GM19099 (cell line): ENCODE results near the gene INSIG1.

Source experiments
- POLR2A ChIP-seq: IDR thresholded peaks from 3 replicates; pipeline ENCODE4 v1.6.1; 2011; ENCODE audit warnings: low read depth; ENCODE audit not compliant: insufficient read length; ENCODE audit errors: extremely low read depth

The INSIG1 gene

DNA sequence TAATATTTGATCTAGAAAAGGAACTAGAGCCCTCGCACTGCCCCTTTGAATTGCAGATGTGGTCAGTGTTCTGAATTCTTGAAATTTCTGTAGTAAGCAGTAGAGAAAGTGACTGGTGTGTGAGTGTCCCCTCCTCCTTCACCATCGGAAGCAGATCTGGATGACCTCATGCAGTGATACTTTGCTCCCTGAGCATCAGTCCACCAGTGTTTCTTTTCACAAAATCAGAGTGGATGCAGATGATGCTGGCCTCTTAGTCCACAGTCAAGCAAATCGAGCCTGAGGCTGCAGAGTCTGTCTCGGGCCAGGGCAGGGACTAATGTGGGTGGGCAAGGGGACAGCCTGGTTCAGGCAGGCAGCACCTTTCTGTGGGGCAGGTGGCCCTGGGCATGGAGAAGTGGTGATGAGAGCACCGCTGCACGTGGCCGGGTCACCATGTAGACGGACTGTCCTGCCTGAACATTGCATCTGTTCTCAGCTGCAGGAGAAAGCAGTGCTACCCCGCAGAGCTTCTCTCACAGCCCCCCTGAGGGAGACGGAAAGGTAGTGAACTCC, 5.4 kb downstream of the INSIG1 start:
- peak; percentile 27 for TF ChIP-seq POLR2A

DNA sequence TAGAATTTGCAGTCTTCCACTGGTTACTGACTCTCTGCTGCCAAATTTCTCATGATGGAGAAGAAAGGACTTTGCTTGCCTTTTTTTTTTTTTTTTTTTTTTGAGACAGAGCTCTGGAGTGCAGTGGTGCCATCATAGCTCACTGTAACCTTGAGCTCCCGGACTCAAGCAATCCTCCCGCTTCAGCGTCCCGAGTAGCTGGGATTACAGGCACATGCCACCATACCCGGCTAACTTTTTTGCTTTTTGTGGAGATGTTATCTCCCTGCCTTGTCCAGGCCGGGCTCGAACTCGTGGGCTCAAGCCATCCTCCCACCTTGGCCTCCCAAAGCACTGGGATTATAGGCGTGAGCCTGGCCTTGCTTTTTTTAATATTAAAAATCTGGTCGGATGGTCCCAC, 6.2 kb downstream of the INSIG1 start:
- no peak for TF ChIP-seq POLR2A

DNA sequence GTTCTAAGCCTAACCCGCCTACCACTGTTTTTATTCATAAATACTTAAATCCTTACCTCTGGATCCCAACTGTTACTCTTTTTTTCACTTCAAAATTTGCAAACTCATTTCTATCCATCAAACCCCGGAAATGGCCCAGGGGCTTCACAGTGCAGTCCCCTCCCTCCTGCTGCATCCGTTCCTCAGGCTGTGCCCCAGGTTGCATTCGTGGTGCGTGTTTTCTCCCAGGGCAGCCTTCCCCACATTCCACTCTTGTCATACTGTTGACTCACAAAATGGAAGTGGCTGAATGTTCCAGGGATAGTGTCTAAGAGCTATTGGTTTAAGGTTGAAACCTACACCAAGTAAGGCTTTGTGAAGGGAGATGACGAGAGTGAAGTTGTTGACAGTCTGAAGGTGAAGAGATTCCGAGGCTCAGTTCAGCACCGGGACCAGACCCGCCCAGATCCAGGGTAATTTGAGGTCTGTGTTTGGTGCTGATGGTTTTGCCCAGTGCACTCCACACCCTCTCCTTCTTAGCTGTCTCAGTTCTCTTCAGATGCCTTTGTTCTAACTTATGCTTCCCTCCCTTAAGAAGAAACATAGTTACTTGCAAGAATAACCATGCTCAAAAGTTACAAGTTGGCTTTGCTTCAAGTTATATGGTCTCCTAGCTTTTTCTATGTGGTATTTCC, 7.7 kb downstream of the INSIG1 start:
- TF ChIP-seq POLR2A, result no peak

DNA sequence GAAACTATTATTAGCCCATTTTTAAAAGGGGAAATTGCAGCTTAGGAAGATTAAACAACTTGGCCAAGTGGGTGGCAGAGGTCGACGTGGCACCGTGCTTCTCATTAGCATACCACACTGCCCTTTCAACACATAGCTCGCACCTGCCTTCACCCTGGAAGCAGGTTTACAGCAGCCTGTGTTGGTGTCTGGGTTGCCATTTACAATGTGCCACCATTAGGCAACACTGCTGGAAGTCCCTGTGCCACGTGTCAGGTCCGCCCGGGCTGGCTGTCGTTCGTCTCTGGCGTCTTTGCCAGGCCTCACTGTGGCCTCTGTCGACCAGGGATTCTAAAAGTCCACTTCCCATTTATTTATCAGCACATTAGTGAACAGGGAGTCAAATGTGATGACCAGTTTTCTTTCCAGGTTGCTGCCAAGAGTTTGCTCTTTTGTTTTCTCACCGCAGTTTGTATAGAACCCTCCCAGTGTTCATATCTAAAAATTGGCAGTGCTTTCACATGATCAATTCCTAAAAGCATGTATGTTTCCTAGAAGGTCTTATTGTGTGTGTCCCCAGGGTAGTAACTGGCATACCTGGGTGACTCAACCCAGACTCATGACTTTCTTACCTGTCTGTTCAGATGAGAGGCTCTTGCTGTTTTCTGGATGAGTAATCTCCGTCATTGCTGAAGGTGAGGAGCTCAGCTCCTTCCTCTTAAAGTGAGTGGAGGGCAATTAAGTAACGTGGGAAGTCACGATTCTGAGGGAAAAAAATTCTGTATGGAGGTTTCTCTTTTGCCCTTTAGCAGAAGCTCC, 9.2 kb downstream of the INSIG1 start:
- TF ChIP-seq POLR2A, result peak; percentile 36

DNA sequence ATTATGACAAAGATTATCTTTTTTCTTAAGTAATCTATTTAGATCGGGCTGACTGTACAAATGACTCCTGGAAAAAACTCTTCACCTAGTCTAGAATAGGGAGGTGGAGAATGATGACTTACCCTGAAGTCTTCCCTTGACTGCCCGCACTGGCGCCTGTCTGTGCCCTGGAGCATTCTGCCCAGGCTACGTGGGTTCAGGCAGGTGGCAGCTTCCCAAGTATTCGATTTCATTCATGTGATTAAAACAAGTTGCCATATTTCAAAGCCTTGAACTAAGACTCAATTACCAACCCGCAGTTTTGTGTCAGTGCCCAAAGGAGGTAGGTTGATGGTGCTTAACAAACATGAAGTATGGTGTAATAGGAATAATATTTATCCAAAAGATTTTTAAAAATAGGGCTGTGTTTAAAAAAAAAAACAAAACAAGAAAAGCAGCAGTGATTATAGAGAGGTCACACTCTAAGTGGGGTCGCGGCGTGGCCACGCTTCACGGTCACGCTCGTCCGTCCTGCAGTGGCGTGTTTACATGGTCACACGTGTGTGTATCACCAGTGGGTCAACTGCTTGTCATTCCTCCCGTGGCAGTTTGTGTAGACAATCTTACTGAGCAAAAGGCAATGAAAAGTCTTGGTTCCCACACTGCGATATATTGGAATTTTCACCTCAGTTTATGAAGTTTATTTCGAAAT, 10.8 kb downstream of the INSIG1 start:
- TF ChIP-seq POLR2A, result peak; percentile 19

DNA sequence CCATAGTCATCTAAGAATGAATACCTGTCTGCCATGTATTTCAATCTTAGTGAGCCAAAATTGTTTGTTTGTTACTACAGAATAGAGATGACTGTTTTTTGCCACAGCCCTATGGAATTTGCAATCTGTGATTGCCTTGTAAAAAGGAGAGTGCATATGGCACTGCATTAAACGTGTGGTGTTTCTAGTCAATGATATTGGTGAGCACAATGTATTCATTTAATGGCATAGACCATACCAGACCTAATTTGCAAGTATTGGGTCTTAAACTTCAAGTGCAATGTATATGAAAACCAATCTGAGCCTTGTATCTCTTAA, 11.3 kb downstream of the INSIG1 start:
- no peak for TF ChIP-seq POLR2A

DNA sequence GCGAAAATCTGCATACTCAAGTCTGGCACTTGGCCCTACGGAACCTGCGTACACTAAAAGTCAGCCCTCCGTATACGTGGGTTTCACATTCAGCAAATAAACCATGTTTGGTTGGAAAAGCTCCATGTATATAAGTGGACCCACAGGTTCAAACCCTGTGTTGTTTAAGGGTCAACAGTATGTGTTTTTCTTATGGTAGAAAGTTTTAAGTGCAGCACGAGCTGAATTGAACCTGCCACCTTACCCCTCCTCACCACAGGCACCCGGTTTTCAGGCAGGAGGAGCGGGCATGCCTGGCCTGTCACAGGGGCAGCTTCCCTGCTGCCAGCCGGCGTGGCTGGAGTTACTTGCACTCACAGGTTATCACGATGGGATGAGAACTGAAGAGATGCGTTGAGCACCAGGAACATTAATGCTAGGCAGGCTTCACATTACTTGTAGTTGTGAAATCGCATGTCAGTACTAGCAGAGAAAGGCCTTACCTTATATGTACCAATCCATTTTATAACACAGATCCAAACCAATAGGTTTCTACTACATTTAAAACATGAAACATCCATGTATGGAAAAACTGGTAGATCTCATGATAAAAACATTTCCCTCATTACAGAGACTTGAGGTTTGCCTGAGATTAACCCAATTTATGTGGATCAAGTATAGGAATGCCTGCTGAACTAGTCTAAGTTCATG, 12.9 kb downstream of the INSIG1 start:
- TF ChIP-seq POLR2A, result peak; percentile 6

DNA sequence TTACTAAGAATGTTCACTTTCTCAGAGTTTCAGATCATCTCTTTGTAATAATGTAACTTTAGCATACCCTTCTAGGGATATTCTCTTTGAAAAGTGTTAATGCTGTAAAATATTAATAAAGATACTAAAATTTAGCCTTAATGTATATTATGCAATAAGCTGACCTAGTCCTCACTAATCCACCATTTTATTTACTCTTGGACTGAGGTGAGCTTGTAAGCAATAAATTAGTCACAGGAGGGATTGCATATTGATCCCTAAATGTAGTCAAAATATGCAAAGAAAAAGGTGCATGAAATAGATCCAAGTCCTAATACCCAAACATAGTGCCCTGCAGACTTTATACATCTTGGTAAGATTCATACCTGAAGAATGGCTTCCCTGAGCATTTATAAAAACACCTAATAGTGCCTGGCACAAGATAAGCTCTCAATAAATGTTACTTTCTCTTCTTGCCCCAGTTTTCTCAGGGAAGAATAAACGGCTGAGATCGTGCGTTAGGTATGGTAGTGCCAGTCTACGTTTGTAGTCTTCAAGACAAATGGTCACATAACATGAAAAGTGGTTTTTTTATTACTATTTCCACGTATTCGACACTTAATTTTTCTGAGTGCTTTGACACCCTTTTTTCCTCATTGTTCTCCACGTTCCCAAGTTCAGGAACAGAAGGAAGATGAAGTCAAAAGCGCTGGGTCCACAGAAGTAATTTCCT, 14.3 kb downstream of the INSIG1 start:
- no peak for TF ChIP-seq POLR2A

DNA sequence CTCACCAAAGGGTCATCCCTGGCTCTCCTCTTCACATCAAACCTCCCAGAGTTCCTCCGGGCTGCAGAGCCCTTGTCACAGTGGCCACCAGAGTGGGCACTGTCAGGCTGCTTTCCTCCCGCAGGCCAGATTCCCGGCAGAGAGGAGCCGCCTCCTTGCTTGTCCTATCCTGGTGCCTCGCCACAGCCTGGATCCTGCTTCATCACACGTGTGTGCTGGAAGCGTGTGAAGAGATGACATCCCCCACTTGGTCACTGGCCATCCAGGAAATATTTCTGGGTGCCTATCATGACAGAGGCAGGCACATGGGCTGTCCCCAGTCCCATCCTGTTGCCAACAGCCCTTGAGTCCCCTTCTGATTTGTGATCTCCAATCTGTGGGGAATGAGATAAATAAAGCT, 15.0 kb downstream of the INSIG1 start:
- no peak for TF ChIP-seq POLR2A

DNA sequence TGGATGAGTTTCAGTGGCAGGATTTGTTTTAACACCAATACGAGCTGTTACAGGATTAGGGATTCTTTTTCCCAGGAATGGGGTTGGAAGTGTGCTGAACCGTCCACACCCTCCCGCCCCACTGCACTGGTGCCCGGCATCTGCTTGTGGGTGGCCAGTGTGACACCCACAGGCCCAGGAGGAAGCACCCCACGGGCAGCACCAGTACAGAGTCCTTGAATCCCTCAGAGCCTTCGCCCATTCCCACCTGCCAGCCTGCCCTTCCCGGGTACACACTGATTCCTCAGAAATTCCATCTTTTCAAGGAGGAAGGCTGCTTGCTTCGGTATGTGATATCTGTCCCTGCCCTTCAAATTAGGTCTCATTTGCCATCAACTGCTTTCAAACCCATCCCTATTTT, 15.4 kb downstream of the INSIG1 start:
- no peak for TF ChIP-seq POLR2A

DNA sequence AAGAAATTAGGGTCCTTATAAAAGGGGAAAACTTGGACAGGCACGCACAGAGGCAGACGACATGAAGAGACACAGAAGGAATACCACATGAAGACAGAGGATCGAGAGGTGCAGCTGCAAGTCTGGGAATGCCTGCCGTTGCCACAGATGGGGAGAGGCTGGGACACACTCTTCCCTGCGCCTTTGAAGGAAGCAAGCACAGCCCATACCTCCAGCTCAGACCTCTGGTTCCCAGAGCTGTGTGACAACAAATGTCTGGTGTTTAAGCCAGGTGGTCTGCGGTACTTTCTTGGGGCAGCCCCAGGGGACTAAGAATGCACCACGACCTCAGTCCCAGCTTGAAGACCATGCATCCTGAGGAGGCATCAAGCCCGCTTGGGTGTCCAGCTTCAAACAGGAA, 18.3 kb downstream of the INSIG1 start:
- TF ChIP-seq POLR2A, result no peak

DNA sequence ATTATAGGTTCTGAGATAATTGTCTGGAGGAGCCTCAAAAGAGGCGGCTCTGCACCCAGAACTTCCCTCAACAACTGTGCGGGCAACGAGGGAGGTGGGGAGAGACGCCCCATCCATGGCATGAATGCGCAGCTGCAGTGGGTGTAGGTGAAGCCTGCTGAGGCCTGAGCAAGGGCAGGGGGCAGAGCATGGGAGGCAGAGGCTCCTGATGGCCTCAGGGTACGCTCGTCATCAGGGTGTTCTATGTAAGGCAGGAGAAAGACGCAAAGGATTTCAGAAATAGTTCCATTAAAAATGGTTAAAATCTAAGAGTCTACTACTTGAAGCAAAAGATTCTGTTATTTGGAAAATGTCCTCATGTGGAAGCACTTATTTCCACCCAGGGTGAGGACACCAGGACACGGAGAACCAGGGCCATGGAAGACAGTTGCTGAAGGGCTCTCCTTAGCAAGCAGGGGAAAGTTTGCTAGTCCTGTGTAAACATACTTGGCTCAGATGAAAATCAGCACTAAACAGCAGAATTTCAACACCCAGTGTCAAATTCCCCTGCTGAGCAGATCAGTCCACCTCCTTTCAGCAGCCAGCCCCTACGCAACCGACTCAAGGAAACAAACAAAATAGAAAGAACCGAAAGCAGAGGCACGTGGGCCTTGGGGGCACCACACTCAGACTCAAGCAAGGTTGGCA, 18.9 kb downstream of the INSIG1 start:
- no peak for TF ChIP-seq POLR2A

DNA sequence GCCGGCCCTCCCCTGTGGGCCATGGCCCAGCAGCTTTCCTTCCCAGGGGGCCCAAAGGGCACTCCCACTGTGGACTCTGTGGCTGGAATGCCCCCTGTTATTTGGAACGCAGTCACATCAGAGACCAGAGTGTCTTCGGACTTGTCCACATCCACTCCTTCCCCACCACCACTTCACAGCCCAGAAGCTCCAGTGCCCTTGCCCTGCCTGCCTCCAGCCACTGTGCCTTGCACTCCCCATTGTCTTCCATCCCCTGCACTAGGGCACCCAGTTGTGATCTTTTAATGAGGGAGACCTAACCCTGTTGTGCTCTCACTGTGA, 19.4 kb downstream of the INSIG1 start:
- no peak for TF ChIP-seq POLR2A

DNA sequence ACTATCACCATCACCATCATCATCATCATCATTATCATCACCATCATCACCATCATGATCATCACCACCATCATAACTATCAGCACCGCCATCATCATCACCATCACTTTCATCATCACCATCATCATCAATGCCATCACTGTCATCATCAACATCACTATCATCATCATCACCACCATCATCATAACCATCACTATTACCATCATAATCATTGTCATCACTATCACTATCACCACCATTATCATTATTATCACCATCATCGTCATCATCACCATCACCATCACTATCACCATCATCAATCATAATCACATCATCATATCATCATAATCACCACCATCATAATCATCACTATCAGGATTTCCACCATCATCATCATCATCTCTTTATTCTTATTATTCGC, 20.6 kb downstream of the INSIG1 start:
- TF ChIP-seq POLR2A, result no peak
